GM19395 (cell line): ENCODE results near the gene EXOC6B.

Experiments used
- ATAC-seq: cut with Tn5 transposase; IDR thresholded peaks from one replicate; pipeline ENCODE4 v1.9.1; 2021; ENCODE audit warnings: mild to moderate bottlenecking, moderate library complexity; ENCODE audit not compliant: unreplicated experiment

EXOC6B gene

GRCh38 chr2:72825257-72826155 lies at the start of gene EXOC6B:
Gene EXOC6B, minus strand, starts transcription at chr2:72826033.
- peak; percentile 93 for ATAC-seq

- no peak for ATAC-seq
These were observed 46.0 kb upstream of the EXOC6B start for GRCh38 chr2:72871880-72872279.

GRCh38 chr2:72871060-72871459 lies 45.2 kb upstream of the EXOC6B start:
- ATAC-seq, result no peak

- ATAC-seq, result peak; percentile 57
These were observed 38.7 kb upstream of the EXOC6B start for GRCh38 chr2:72864500-72864899.

- no peak for ATAC-seq
These were observed 37.2 kb upstream of the EXOC6B start for GRCh38 chr2:72863046-72863445.

GRCh38 chr2:72862239-72862988 lies 36.6 kb upstream of the EXOC6B start:
- peak; percentile 87 for ATAC-seq

GRCh38 chr2:72859831-72860262 lies 34.0 kb upstream of the EXOC6B start:
- peak; percentile 57 for ATAC-seq

- no peak for ATAC-seq
These were observed 25.5 kb upstream of the EXOC6B start for GRCh38 chr2:72851333-72851732.

GRCh38 chr2:72849138-72849462 lies 23.3 kb upstream of the EXOC6B start:
- ATAC-seq, result no peak

GRCh38 chr2:72848436-72849137 lies 22.8 kb upstream of the EXOC6B start:
- no peak for ATAC-seq

GRCh38 chr2:72847534-72848315 lies 21.9 kb upstream of the EXOC6B start:
- ATAC-seq, result no peak

GRCh38 chr2:72846171-72847095 lies 20.6 kb upstream of the EXOC6B start:
- ATAC-seq, result peak; percentile 93

GRCh38 chr2:72843301-72843700 lies 17.5 kb upstream of the EXOC6B start:
- no peak for ATAC-seq

- ATAC-seq, result no peak
These were observed 15.8 kb upstream of the EXOC6B start for GRCh38 chr2:72841462-72842125.

- no peak for ATAC-seq
These were observed 14.2 kb upstream of the EXOC6B start for GRCh38 chr2:72840066-72840465.

GRCh38 chr2:72837171-72837570 lies 11.3 kb upstream of the EXOC6B start:
- ATAC-seq, result no peak

GRCh38 chr2:72835403-72835802 lies 9.6 kb upstream of the EXOC6B start:
- no peak for ATAC-seq

- no peak for ATAC-seq
These were observed 8.8 kb upstream of the EXOC6B start for GRCh38 chr2:72834596-72834995.

- ATAC-seq, result no peak
These were observed 7.4 kb upstream of the EXOC6B start for GRCh38 chr2:72833084-72833714.
